Measurements from ENCODE around the gene SPTLC2. TPM values are rescaled to one million over a fixed set of nuclear protein-coding genes. Genes with fewer than 3 reads are reported as not detected.

SPTLC2 gene
- total and polyA plus RNA-seq, 10 donors, result 7.0 to 103 (median 69.5) TPM

GRCh38 chr14:77659831-77660230, 43.4 kb upstream of the SPTLC2 start:
- TF ChIP-seq POLR2AphosphoS5 (IDR thresholded peaks at IDR 0.05) (no peak), POLR2A (IDR thresholded peaks at IDR 0.05) (no peak), CTCF (IDR thresholded peaks at IDR 0.05 in 8 of 11, conservative IDR thresholded peaks at IDR 0.05 in 3 of 11) (no peak)
- Histone ChIP-seq H3K4me3 (no peak overlapping the region), H3K27ac (peak overlapping the region in 4 of 8 donors; percentile 29 to 80 (median 68)), H3K36me3 (no peaks in the 10 kb centered on the region), H3K9me3 (no peaks in the 10 kb centered on the region), H3K27me3 (replicated peaks in 1 of 7) (no peaks in the 10 kb centered on the region), H3K4me1 (peaks cover 0 to 49% (median 26%) of the 10 kb centered on the region in 6 donors)
- intact Hi-C loops (cut with DNase I; ENCODE audit: low total_unique reads), result loop anchor here (10.0 kb wide), 1 partner anchor 55 kb away; no protein-coding TSS in a partner anchor
- WGBS, 5 donors, result 48 to 80% (median 62%) methylated on average over 2 of the region's 2 CpGs
- no peak for DNase-seq

- H3K27me3 ChIP-seq (replicated peaks in 1 of 7), result no peaks in the 10 kb centered on the region
- TF ChIP-seq CTCF (IDR thresholded peaks at IDR 0.05 in 8 of 11, conservative IDR thresholded peaks at IDR 0.05 in 3 of 11) (no peak), POLR2AphosphoS5 (IDR thresholded peaks at IDR 0.05) (peak in 1 of 3 donors; percentile 79), POLR2A (IDR thresholded peaks at IDR 0.05) (no peak)
- DNase-seq, result no peak
- H3K9me3 ChIP-seq, result no peaks in the 10 kb centered on the region
- WGBS, 5 donors, result 26 to 41% (median 39%) methylated on average over 5 of the region's 5 CpGs
- no peaks in the 10 kb centered on the region for H3K36me3 ChIP-seq
- H3K4me3 ChIP-seq, result no peak overlapping the region
- peak overlapping the region in 6 of 8 donors; percentile 3 to 80 (median 50) for H3K27ac ChIP-seq
- intact Hi-C loops (cut with DNase I; ENCODE audit: low total_unique reads), result loop anchor here (10.0 kb wide), 1 partner anchor 58 kb away; no protein-coding TSS in a partner anchor
- H3K4me1 ChIP-seq, result peaks cover 0 to 71% (median 32%) of the 10 kb centered on the region in 6 donors
These were observed 40.8 kb upstream of the SPTLC2 start for GRCh38 chr14:77657280-77657679.

- no peak for DNase-seq
- 58 to 81% (median 64%) methylated on average over 4 to 11 of the region's 11 CpGs for WGBS, 5 donors
- intact Hi-C loops (cut with DNase I; ENCODE audit: low total_unique reads), result loop anchor here (10.0 kb wide), 1 partner anchor 61 kb away; no protein-coding TSS in a partner anchor
These were observed 37.6 kb upstream of the SPTLC2 start for GRCh38 chr14:77654001-77654441.

More at GRCh38 chr14:77654001-77654441, 37.6 kb upstream of the SPTLC2 start:
- no peaks in the 10 kb centered on the region for H3K36me3 ChIP-seq
- TF ChIP-seq CTCF (IDR thresholded peaks at IDR 0.05 in 8 of 11, conservative IDR thresholded peaks at IDR 0.05 in 3 of 11) (no peak), POLR2A (IDR thresholded peaks at IDR 0.05) (no peak), POLR2AphosphoS5 (IDR thresholded peaks at IDR 0.05) (no peak)
- no peak overlapping the region for H3K4me3 ChIP-seq
- H3K27me3 ChIP-seq (replicated peaks in 1 of 7), result no peaks in the 10 kb centered on the region
- H3K4me1 ChIP-seq, result peaks cover 0 to 59% (median 32%) of the 10 kb centered on the region in 6 donors
- no peaks in the 10 kb centered on the region for H3K9me3 ChIP-seq
- H3K27ac ChIP-seq, result peak overlapping the region in 3 of 8 donors; percentile 15 to 78 (median 70)

Measured in spleen (tissue), 11 donors.